ENCODE measurements around the gene PPOX.

Gene PPOX

GRCh38 chr1:161165742-161166668 is at the start of gene PPOX:
Gene PPOX (plus strand): TSS chr1:161166426. CDS start chr1:161166848, 422 bp downstream.
- peak; percentile 85 for DNase-seq (ENCODE audit: low read depth)

GRCh38 chr1:161117759-161118581 is 48.3 kb upstream of the PPOX start, which contains the start of the genes NIT1 and PFDN2:
Gene NIT1 (plus strand): TSS chr1:161118105. CDS start chr1:161118177, 72 bp downstream.
Gene PFDN2 (minus strand): TSS chr1:161118037. CDS start chr1:161118026, 11 bp downstream.
- peak; percentile 72 for DNase-seq (ENCODE audit: low read depth)

GRCh38 chr1:161119092-161119903 is 46.9 kb upstream of the PPOX start:
- DNase-seq (ENCODE audit: low read depth), result no peak

- DNase-seq (ENCODE audit: low read depth), result no peak
Observed at GRCh38 chr1:161121042-161121650, 45.1 kb upstream of the PPOX start.

- no peak for DNase-seq (ENCODE audit: low read depth)
Observed at GRCh38 chr1:161121834-161122233, 44.4 kb upstream of the PPOX start.

- DNase-seq (ENCODE audit: low read depth), result no peak
Observed at GRCh38 chr1:161122967-161123366, 43.3 kb upstream of the PPOX start.

- DNase-seq (ENCODE audit: low read depth), result no peak
Observed at GRCh38 chr1:161127649-161128048, 38.6 kb upstream of the PPOX start.

GRCh38 chr1:161128591-161129420 is 37.4 kb upstream of the PPOX start:
- no peak for DNase-seq (ENCODE audit: low read depth)

GRCh38 chr1:161130266-161130665 is 36.0 kb upstream of the PPOX start:
- no peak for DNase-seq (ENCODE audit: low read depth)

GRCh38 chr1:161131523-161132409 is 34.5 kb upstream of the PPOX start:
- no peak for DNase-seq (ENCODE audit: low read depth)

GRCh38 chr1:161132410-161133219 is 33.6 kb upstream of the PPOX start, which contains the start of gene DEDD:
Gene DEDD (minus strand): TSS chr1:161132667. CDS start chr1:161124462, 8,205 bp downstream.
- peak; percentile 78 for DNase-seq (ENCODE audit: low read depth)

- no peak for DNase-seq (ENCODE audit: low read depth)
Observed at GRCh38 chr1:161133220-161133740, 32.9 kb upstream of the PPOX start.

- DNase-seq (ENCODE audit: low read depth), result no peak
Observed at GRCh38 chr1:161137881-161138280, 28.3 kb upstream of the PPOX start.

- no peak for DNase-seq (ENCODE audit: low read depth)
Observed at GRCh38 chr1:161138431-161138830, 27.8 kb upstream of the PPOX start.

- no peak for DNase-seq (ENCODE audit: low read depth)
Observed at GRCh38 chr1:161139766-161140165, 26.5 kb upstream of the PPOX start.

- DNase-seq (ENCODE audit: low read depth), result no peak
Observed at GRCh38 chr1:161140755-161141400, 25.3 kb upstream of the PPOX start.

- no peak for DNase-seq (ENCODE audit: low read depth)
Observed at GRCh38 chr1:161145832-161146231, 20.4 kb upstream of the PPOX start.

- no peak for DNase-seq (ENCODE audit: low read depth)
Observed at GRCh38 chr1:161153176-161153575, 13.1 kb upstream of the PPOX start.
